ENCODE results near the gene MAGEB10.

DNA sequence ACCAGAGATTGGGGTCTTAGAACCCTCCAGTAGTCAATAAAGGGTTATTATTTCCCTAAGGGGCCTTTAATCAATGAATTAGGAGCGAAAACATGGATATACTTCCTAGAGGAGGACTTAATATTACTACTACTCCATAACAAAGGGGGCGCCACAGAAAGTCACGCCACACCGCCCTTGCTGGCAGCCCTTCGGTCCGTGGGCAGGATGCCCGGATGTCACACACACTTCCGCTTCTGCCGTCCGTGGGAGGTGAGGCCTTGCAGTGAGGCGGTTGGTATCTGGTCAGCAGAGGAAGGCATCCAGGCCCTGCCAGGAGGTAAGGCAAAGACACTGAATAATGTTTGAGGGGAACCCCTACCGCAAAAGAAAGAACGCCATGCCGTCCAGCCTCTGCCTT is 436 bp downstream of the MAGEB10 start:
- TF ChIP-seq, protein P1, sequence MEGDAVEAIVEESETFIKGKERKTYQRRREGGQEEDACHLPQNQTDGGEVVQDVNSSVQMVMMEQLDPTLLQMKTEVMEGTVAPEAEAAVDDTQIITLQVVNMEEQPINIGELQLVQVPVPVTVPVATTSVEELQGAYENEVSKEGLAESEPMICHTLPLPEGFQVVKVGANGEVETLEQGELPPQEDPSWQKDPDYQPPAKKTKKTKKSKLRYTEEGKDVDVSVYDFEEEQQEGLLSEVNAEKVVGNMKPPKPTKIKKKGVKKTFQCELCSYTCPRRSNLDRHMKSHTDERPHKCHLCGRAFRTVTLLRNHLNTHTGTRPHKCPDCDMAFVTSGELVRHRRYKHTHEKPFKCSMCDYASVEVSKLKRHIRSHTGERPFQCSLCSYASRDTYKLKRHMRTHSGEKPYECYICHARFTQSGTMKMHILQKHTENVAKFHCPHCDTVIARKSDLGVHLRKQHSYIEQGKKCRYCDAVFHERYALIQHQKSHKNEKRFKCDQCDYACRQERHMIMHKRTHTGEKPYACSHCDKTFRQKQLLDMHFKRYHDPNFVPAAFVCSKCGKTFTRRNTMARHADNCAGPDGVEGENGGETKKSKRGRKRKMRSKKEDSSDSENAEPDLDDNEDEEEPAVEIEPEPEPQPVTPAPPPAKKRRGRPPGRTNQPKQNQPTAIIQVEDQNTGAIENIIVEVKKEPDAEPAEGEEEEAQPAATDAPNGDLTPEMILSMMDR (IDR thresholded peaks at IDR 0.05; ENCODE audit: low read depth, low read length): no peak
- TF ChIP-seq, protein P2, sequence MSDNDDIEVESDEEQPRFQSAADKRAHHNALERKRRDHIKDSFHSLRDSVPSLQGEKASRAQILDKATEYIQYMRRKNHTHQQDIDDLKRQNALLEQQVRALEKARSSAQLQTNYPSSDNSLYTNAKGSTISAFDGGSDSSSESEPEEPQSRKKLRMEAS (IDR thresholded peaks at IDR 0.05; ENCODE audit: low read depth, low read length): no peak
- TF ChIP-seq POLR2A (IDR thresholded peaks at IDR 0.05; ENCODE audit: extremely low read depth, insufficient read length): no peak
